Fibroblast of villous mesenchyme (primary cell): ENCODE measurements around the gene HDDC3. TPM values are rescaled to one million over a fixed set of nuclear protein-coding genes. Genes with fewer than 3 reads are reported as not detected.
"Not testable (repeated sequence)": the region's sequence is repeated elsewhere in the genome, so short reads cannot be mapped to it uniquely, and the experiment has no call there.

ENCODE experiments used
- DNase-seq: peaks from one replicate; pipeline ENCODE4 v3.0.0-alpha.2; 2010; ENCODE audit warnings: low read depth
- H3K4me3 ChIP-seq: 2 replicates; pipeline ENCODE4 v1.5.1; 2011; ENCODE audit warnings: low read depth, mild to moderate bottlenecking, low read length
- CTCF ChIP-seq: IDR thresholded peaks from 2 replicates; pipeline ENCODE4 v1.5.1; 2012; ENCODE audit warnings: low read depth, mild to moderate bottlenecking, low read length; ENCODE audit not compliant: insufficient read depth
- total RNA-seq: library from RNA; depleted of rRNA; stranded (reverse); fragments of >200 nt; gene quantifications from 2 replicates; pipeline ENCODE4 v1.2.3, GENCODE V29; 2012

Gene HDDC3
- total RNA-seq, 1 donor = 9.5 TPM

GRCh38 chr15:90913398-90913944, 18.9 kb downstream of the HDDC3 start:
- H3K4me3 ChIP-seq = no peak overlapping the region
- TF ChIP-seq CTCF = no peak
- DNase-seq = no peak

GRCh38 chr15:90912770-90913075, 19.6 kb downstream of the HDDC3 start:
- TF ChIP-seq CTCF = no peak
- no peak for DNase-seq
- no peak overlapping the region for H3K4me3 ChIP-seq

- TF ChIP-seq CTCF = no peak
- H3K4me3 ChIP-seq = no peak overlapping the region
- no peak for DNase-seq
Measured at GRCh38 chr15:90911906-90912769, 20.2 kb downstream of the HDDC3 start.

- no peak for DNase-seq
- TF ChIP-seq CTCF = no peak
- H3K4me3 ChIP-seq = no peak overlapping the region
Measured at GRCh38 chr15:90911302-90911623, 21.1 kb downstream of the HDDC3 start.

- TF ChIP-seq CTCF = no peak
- no peak for DNase-seq
- H3K4me3 ChIP-seq = no peak overlapping the region
Measured at GRCh38 chr15:90910441-90911301, 21.7 kb downstream of the HDDC3 start.

GRCh38 chr15:90909976-90910375, 22.4 kb downstream of the HDDC3 start:
- H3K4me3 ChIP-seq = no peak overlapping the region
- TF ChIP-seq CTCF = no peak
- DNase-seq = no peak

GRCh38 chr15:90909449-90909848, 22.9 kb downstream of the HDDC3 start:
- not testable (repeated sequence) for H3K4me3 ChIP-seq, DNase-seq
